Muscle layer of colon (tissue), 2 donors: ENCODE data around the gene AGA.

Experiments
- H3K27ac ChIP-seq: one replicate; pipeline ENCODE4 v1.7.0; 2013; ENCODE audit warnings: low read depth, mild to moderate bottlenecking, low read length, moderate library complexity
- H3K27me3 ChIP-seq, 2 donors: one replicate each; pipeline ENCODE4 v1.7.0; 2013; ENCODE audit warnings: low read length in 2 of 2, mild to moderate bottlenecking in 2 of 2; ENCODE audit not compliant: insufficient read depth in 2 of 2, control insufficient read depth in 1 of 2
- H3K36me3 ChIP-seq: one replicate; pipeline ENCODE4 v1.7.0; 2013; ENCODE audit warnings: mild to moderate bottlenecking, low read length; ENCODE audit not compliant: insufficient read depth
- H3K4me1 ChIP-seq: one replicate; pipeline ENCODE4 v1.7.0; 2013; ENCODE audit warnings: mild to moderate bottlenecking, low read length; ENCODE audit not compliant: insufficient read depth
- H3K4me3 ChIP-seq, 2 donors: one replicate each; pipeline ENCODE4 v1.7.0; 2013; ENCODE audit warnings: low read length in 2 of 2, low read depth in 1 of 2, mild to moderate bottlenecking in 1 of 2, moderate library complexity in 1 of 2
- H3K9ac ChIP-seq: one replicate; pipeline ENCODE4 v1.7.0; 2013; ENCODE audit warnings: low read length
- H3K9me3 ChIP-seq: one replicate; pipeline ENCODE4 v1.7.0; 2013; ENCODE audit warnings: mild to moderate bottlenecking, low read length
- donor health status: abdominal sarcoma.
- donor health status: Adenocarcinoma of cecum.

AGA gene

DNA sequence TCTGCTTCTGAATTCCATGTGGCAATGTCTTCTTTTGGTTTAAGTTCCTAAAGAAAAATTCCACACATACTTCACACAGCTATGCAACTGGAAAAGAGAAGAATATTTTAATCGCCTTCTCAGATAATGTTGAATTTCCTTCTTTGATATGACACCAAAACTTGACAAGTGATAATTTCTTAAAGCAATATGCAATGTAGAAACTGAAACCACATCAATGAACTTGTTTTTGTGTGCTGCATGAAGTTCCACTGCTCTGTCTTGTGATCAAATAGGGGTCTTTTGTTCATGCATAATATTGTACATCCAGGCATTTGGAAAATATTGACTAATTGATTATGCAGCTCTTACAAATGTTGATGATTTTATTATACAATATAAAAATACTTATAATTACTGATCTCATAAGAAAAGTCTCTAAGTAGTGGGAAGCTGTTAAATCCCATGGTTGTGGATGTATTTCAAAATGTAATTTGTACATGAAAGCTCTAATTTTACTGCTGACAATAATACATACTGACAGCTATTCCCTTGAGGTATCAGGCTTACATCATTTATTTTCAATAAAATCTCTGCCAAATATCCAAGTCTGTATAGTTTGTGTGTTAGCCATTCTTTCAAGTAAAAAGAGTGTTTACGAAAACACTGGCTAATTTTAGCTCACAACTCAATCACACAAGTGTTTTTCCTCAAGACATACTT lies 56.5 kb downstream of the AGA start:
- H3K9ac ChIP-seq = no peak overlapping the region
- H3K4me3 ChIP-seq = no peak overlapping the region
- no peaks in the 10 kb centered on the region for H3K4me1 ChIP-seq
- no peaks in the 10 kb centered on the region for H3K9me3 ChIP-seq
- H3K27me3 ChIP-seq = no peaks in the 10 kb centered on the region
- H3K27ac ChIP-seq = no peak overlapping the region
- H3K36me3 ChIP-seq = no peaks in the 10 kb centered on the region

DNA sequence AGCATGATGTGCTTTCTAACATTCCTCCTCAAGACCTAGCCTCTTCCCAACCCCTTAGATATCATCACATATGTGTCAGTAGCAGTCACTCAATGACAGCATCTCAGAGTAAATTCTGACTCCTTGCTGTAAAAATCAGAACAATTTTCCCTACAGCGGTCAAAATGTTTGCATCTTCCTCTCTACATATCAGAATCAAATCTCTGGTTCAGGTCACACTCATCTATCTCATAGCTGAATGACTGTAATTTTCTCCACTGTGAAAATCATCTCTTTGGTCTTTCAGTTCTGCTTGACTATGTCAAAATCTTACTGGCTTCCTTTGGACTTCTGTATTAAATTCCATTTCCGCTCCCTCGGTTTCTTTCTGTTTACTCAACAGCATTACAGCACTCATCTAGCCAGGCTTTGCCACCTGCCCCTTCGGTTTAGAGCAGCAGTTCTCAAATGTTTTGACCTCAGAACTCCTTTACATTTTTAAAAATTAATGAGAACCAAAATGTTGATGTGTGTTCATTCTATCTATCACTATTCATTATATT lies 57.3 kb downstream of the AGA start:
- Histone ChIP-seq H3K36me3 (no peaks in the 10 kb centered on the region), H3K4me1 (no peaks in the 10 kb centered on the region), H3K4me3 (no peak overlapping the region)

DNA sequence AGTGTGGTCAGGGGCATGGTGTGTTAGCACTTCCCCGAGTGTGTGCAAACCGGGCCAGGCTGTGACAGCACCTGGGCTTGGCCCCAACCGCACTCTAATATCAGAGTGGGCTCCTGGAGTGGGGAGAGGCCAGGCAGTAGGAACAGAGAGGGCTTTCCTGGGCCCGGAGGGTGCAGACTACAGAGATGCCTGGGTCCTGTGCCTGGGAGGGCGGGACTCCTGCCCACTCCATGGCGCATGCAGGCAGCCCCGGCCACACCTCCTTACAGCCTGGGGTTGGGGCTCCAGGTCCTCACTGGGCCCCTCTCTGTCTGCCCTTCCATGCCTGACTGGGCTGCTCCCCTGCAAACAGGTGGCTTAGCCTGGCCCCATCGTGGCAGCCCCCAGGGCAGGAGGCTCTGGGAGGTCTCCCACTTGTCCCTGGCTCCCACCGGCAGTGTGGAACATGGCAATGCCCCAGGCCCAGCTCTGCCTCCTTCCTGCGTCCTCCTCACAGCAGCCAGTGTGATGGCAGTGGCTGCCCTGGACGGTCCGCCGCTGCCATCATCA lies 60.4 kb downstream of the AGA start:
- H3K27me3 ChIP-seq = no peaks in the 10 kb centered on the region
- H3K9me3 ChIP-seq = no peaks in the 10 kb centered on the region
- H3K36me3 ChIP-seq = no peaks in the 10 kb centered on the region
- H3K4me3 ChIP-seq = no peak overlapping the region
- no peaks in the 10 kb centered on the region for H3K4me1 ChIP-seq
- no peak overlapping the region for H3K27ac ChIP-seq
- no peak overlapping the region for H3K9ac ChIP-seq

More for the DNA sequence above, 57.3 kb downstream of the AGA start:
- Histone ChIP-seq H3K27ac (no peak overlapping the region), H3K9me3 (no peaks in the 10 kb centered on the region), H3K27me3 (no peaks in the 10 kb centered on the region), H3K9ac (no peak overlapping the region)
